ENCODE measurements around the gene DSCAM.

DNA sequence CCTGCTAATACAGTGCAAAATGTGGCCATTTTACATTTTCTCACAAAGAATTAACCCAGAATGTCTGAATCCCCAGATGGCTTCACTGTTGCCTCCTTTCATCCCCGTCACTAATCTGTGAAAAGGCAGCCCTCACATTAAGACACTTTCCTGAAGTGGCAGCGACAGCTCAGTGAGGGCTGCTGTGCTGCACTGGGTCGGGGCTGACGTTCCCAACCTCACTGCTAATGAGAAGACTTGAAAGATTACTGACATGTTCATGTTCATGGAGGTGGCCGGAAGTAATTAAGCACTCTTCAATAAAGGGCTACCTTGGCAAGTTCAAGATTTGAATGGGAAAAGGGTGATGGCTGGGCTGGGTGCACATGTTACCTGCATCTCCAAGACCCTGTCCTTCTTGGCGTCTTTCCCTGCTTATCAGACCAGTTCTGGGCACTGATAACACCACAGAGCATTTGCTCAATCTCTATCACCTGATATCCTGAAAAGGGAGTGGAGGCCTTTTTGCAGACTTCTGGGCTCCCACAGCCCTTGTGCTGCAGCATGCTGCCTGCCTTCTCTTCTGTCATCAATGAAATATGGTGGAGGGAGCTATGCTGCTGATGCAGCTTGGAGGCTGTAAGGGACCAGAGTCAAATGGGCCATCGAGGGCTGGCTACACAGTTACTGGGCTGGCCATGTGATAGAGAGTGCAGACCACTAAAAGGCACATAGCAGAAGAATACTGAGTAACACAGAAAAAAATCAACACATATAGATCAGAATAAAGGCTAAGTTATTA, 596.3 kb downstream of the DSCAM start:
- TF ChIP-seq POLR2A (IDR thresholded peaks at IDR 0.05; ENCODE audit: low read depth, low read length), result no peak
- no peak for TF ChIP-seq POLR2AphosphoS5 (IDR thresholded peaks at IDR 0.05; ENCODE audit: low read depth, low read length)
- no peak for TF ChIP-seq TAF1 (IDR thresholded peaks at IDR 0.05; ENCODE audit: borderline replicate concordance, low read depth, low read length)
